Hematopoietic multipotent progenitor cell treated with erythropoietin and hydrocortisone succinate and interleukin-3 and kit ligand, for 4 days (in vitro differentiated cells): ENCODE results near the gene GCNT1.
A peak's percentile ranks its signal among the peaks of the same experiment; 100 is the strongest.
"Not testable (repeated sequence)": the region's sequence is repeated elsewhere in the genome, so short reads cannot be mapped to it uniquely, and the experiment has no call there.

Experiments
- DNase-seq: peaks from one replicate; pipeline ENCODE4 v3.0.0-alpha.2; 2015

Gene GCNT1

GRCh38 chr9:76444322-76444929 is 14.6 kb upstream of the GCNT1 start:
- DNase-seq: no peak

- no peak for DNase-seq
These were observed 13.0 kb upstream of the GCNT1 start for GRCh38 chr9:76445976-76446375.

- peak; percentile 43 for DNase-seq
These were observed 10.5 kb upstream of the GCNT1 start for GRCh38 chr9:76448501-76448900.

- DNase-seq: no peak
These were observed 7.7 kb upstream of the GCNT1 start for GRCh38 chr9:76451234-76451633.

GRCh38 chr9:76452839-76453238 is 6.1 kb upstream of the GCNT1 start:
- DNase-seq: no peak

- peak; percentile 46 for DNase-seq
These were observed 5.2 kb upstream of the GCNT1 start for GRCh38 chr9:76453785-76454184.

- DNase-seq: peak; percentile 72
These were observed 4.7 kb upstream of the GCNT1 start for GRCh38 chr9:76454311-76454710.

GRCh38 chr9:76456202-76456926 is 2.6 kb upstream of the GCNT1 start:
- peak; percentile 99 for DNase-seq

GRCh38 chr9:76459694-76460635 is 983 bp downstream of the GCNT1 start:
- DNase-seq: peak; percentile 69

GRCh38 chr9:76462126-76462525 is 3.1 kb downstream of the GCNT1 start:
- DNase-seq: no peak

GRCh38 chr9:76463211-76463610 is 4.2 kb downstream of the GCNT1 start:
- DNase-seq: no peak

GRCh38 chr9:76464706-76465105 is 5.7 kb downstream of the GCNT1 start:
- no peak for DNase-seq

GRCh38 chr9:76465442-76466298 is 6.7 kb downstream of the GCNT1 start:
- no peak for DNase-seq

- no peak for DNase-seq
These were observed 7.3 kb downstream of the GCNT1 start for GRCh38 chr9:76466299-76466605.

- no peak for DNase-seq
These were observed 15.4 kb downstream of the GCNT1 start for GRCh38 chr9:76474419-76474818.

- DNase-seq: no peak
These were observed 16.7 kb downstream of the GCNT1 start for GRCh38 chr9:76475686-76476085.

- DNase-seq: not testable (repeated sequence)
These were observed 18.8 kb downstream of the GCNT1 start for GRCh38 chr9:76477818-76478217.

- DNase-seq: no peak
These were observed 19.2 kb downstream of the GCNT1 start for GRCh38 chr9:76478226-76478625.

- not testable (repeated sequence) for DNase-seq
These were observed 20.4 kb downstream of the GCNT1 start for GRCh38 chr9:76479337-76479736.

- DNase-seq: no peak
These were observed 27.2 kb downstream of the GCNT1 start for GRCh38 chr9:76486151-76486550.

- peak; percentile 80 for DNase-seq
These were observed 31.4 kb downstream of the GCNT1 start for GRCh38 chr9:76490249-76490990.

- peak; percentile 63 for DNase-seq
These were observed 32.1 kb downstream of the GCNT1 start for GRCh38 chr9:76491056-76491455.
